Skin of body (tissue), 1 donor: Measurements from ENCODE around the gene SV2B. TPM values are rescaled to one million over a fixed set of nuclear protein-coding genes. Genes with fewer than 3 reads are reported as not detected.

ENCODE experiments used
- total RNA-seq: library from RNA; depleted of rRNA; stranded (reverse); fragments of >200 nt; gene quantifications from one replicate; pipeline ENCODE4 v1.2.3, GENCODE V29; 2014

Gene SV2B
- total RNA-seq, 1 donor from 2014 or later: 1.5 TPM

Other genes with a start within 250 kb of the SV2B start
- gene FURIN, start 231.7 kb upstream of the SV2B start, total RNA-seq: 26.9 TPM
- 23.0 TPM for gene FES, start 215.8 kb upstream of the SV2B start, total RNA-seq
- 22.5 TPM for gene MAN2A2, start 197.0 kb upstream of the SV2B start, total RNA-seq
- 7.9 TPM for gene HDDC3, start 167.7 kb upstream of the SV2B start, total RNA-seq
- gene UNC45A, start 165.0 kb upstream of the SV2B start, total RNA-seq: 45.0 TPM
- gene RCCD1, start 145.4 kb upstream of the SV2B start, total RNA-seq: 12.9 TPM
- 54.9 TPM for gene PRC1, start 105.7 kb upstream of the SV2B start, total RNA-seq
- gene VPS33B, start 77.7 kb upstream of the SV2B start, total RNA-seq: 3.1 TPM